Eye (tissue), 1 donor: Measurements from ENCODE around the gene UBL7.

Source experiments
- DNase-seq: peaks from one replicate; pipeline ENCODE4 v3.0.0-alpha.2; 2015

Gene UBL7

DNA sequence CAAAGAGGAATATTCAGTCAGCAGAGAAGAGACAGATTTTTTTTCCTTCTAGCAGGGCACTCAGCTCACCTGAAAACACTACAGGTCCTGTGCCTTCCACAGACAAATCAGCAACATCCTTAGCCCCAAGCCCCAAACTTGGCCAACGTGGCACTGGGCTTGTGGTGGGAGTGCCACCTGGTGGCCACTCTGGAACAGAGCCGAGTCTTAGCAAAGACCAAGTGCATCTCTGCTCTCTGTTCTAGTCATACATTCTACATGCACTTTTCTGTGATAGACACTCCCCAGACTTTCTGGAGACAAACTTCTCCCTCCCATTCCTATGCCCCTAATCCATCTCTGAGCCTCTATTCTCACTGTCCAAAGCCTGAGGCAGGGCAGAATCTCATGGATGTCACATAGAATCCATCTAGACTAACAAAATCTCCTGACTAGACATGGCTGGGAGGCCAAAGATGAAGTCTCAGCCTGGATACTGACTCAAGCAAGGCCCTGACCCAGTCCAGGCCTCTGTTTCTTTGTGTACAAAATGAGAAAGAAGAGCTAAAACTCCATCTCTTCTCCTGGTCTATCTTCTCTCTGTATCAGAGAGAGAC is 22.1 kb downstream of the UBL7 start:
- peak; percentile 88 for DNase-seq

DNA sequence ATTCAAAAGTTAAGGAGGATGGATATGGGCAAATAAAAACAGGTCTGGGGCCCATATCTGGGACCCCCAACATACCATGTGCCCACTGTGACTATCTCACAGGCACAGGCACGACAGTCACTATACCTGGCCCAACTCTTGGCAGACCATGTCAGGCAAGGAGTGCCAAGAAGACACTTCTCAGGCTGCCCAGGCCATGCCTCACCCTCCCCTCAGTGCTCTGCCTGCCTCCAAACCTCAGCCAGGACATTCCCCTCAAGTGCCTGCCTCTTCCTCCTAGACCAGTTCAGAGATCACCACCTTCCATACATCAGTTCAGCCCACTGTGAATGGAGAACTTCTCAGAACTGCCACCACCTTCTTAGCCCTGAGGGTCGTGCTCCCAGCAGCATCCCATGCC is 22.8 kb downstream of the UBL7 start:
- DNase-seq = no peak

DNA sequence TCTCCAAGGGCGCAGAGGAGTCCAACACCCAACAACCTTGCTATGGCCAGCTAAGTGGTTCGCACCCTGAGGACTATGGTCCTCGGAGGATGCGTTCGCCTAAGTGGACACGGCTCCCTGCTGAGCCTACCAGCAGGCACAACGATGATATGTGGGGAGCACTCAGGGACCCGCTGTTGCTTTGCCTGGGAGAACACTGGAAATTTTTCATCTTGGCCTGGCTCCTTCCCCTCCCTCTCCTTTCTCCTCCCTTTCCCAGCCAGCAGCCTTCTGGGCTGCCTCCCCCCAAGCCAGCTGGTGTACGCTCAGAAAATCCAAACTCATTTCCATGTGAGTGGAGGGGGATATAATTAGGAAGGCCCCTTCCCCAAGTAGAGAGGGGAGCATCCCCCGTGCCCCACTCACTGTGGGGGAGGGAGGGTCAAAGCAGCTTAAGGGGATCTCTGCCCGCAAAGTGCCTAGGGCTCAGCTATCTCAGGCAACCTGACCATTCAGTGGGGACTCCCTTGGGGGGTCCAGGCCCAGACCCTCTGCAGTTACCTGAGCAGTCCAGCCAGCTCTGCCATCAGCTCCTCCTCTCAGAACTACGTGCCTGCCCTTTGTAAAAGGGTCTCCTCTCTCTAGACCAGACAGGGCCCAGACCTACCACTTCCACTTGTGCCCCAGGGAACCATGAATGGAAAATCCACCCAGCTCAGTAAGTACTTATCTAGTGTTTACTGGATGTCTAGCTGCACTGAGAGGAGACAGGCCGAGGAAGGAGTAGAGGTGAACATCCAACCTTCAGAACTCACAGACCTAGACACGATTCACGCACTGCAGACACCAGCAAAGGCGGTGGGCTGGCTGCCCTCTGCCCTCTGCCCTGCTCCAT is 26.5 kb downstream of the UBL7 start:
- DNase-seq = no peak

DNA sequence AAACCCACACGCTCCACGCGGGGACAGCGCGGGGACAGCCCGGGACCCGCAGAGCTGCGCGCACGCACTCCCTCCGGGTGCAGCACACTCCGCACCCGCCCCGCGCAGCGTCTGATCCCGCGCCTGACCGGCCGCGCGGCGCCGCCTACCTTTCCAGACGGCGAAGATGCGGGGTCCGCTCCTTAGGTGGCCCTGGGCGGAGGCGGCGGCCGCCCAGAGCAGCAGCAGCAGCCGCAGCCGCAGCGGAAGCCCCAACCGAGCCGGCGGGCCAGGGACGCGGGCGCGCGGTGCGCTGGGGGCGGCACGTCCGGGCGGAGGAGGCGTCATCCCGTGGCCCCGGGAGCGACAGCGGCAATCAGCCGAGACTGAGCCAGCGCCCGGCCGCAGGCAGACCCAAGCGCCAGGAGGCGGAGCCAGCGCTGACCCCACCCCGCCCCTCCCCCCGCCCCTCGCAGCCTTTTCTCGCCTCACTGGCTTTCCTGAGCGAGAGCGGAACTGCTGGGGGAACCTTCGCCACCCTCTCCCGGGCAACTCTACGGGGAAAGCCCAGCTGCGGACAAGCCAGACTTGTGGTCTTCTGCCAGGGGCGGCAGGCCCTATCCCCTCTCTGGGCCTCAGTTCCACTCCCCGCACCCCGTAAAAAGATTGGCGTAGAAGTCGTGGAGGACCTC is 27.2 kb downstream of the UBL7 start, which contains the start of gene SEMA7A:
TSS of gene SEMA7A (minus strand) at position 367 of the 671 bp plus-strand sequence. CDS start at position 327, 40 bp downstream.
- DNase-seq = peak; percentile 93

DNA sequence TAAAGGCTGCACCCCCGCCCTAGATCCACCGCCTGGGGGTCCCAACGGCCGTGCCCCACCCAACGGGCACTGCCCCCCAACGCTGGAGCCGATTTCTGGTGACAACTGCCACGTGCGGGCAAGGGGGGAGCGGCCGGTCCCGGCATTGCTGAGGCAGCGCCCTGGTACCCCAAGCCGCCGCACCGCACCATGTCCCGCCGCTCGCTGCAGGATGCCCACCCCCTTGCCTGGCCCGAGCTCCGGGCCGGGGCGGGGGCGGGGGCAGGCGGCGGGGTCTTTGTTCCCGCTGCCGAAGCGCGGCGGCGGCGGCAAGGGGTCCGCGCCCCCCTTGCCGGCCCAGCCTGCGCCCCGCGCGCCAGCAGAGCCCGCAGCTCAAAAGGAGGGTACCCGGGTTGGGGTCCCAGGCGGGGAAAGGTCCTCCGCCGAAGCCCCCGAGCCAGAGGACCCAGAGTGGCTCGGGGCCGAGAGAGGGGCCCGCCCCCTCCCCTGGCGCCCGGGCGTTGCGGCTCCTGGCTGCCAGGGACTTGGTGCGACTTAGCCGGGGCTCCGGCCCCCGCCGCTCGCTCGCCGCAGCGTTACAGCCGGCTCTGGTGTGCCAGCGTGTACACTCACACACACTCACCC is 27.9 kb downstream of the UBL7 start:
- DNase-seq = peak; percentile 26

DNA sequence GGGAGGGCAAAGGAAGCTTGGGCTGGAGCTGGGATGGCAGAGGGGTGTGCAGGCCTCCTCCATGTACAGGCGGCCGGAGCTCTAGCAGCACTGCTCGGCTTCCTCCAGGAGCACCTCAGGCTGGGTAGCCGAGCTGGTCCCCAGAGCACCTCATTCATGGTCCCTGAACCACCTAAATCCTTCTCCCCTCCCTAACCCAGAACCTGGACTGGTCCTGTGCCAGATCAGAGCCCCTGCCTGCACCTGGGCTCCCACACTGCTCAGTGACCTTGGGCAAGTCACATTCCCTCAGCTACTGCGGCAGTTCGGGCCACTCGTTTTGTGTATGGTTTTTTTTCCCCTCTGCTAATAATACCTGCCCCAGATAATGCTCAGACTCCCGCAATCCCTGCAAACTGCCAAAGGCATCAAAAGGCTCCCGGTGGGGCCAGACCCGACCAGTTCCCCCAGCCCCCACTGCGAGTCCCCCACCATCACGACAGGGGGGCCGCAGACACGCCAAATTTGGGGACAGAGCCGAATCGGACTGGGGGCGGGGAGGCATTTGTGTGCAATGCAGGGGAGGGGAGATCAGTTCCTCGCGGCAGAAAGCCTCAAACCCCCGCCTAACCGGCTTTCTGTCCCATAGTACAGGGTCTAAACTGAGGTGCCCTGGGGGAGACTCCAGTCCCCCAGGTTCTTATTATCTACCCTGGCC is 28.5 kb downstream of the UBL7 start:
- no peak for DNase-seq

DNA sequence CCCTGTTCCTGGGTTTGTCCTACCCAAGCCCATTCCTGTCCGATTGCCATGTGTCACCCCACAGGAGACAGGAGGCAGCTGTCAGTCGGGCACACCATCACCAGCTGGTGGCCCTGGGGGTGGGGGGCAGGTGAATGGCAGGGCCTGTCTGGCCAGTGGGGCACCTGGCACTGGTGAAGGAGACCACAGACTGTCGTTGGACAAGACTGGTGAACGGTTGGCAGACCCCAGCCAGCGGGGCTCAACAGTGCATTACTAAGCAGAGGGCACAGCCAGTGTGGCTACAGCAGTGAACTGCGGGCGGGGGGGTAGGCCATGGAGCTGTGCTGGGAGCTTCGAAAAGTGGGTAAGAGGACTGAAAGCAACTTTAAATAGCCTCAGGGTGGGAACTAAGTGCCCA is 29.3 kb downstream of the UBL7 start:
- DNase-seq = no peak

DNA sequence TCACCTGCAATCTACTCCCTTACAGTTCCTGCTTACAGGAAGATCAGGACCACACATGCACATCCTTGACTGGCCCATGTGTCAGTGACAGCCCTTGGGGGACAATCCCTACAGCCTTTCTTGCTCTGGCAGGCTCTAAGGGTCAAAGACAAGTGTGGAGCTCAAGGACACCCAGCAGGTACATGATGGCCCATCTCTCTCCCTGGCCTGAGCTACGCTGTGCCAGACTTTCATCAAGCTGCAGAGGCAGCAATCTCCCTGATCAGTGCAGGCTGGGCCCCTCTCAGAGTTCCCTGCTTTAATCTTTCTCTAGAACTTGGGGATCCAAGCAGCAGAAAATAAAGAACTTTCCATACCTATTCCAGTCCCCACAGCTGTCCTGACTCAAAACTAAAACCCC is 29.8 kb downstream of the UBL7 start:
- no peak for DNase-seq

DNA sequence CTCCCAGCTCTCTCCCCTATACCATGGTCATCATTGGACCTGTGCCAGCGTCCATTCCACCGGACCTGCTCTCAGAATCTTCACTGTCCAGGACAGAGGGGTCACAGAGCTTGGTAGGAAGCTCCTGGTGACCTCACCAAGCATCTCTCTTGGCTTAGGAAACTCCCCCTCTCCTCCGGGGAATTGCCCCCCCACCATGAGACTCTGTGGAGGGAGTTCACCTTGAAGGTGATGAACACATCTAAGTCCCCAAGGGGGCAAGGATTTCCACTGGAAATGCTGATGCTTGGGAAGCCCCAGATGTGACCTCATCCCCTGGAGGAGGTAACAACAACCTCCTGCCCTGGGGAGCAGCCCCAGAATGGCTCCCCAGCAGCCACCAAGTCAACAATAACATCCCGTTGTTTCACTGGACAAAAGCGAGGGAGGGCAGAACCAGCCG is 30.4 kb downstream of the UBL7 start:
- DNase-seq = no peak

DNA sequence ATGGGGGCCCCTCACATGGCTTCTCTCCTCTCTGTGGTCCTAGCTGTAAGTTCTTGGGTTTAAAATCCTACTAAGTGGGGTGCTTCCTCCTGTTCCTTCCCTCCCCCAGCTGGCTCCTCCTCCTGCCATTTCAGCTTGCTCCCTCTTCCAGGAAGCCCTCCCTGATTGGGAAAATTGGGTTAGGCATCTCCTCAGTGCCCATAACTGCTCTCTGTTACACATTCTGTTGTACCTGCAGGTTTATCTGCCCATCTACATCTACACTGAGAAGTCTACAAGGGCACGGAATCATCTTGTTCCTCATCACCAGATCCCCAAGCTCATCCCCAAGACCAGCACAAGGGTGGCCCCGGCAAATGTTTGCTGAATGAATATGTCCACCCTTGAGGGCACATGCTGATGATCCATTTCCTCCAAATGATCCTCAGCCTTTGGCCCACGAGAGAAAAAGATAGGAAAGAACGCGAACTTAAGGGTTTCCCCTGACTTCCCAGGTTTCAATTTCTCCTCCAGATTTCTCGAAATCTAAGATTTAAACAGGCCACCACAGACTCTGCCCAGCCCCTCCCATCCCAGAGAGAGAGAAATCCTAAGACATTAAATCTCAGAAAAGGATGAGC is 31.1 kb downstream of the UBL7 start:
- no peak for DNase-seq

DNA sequence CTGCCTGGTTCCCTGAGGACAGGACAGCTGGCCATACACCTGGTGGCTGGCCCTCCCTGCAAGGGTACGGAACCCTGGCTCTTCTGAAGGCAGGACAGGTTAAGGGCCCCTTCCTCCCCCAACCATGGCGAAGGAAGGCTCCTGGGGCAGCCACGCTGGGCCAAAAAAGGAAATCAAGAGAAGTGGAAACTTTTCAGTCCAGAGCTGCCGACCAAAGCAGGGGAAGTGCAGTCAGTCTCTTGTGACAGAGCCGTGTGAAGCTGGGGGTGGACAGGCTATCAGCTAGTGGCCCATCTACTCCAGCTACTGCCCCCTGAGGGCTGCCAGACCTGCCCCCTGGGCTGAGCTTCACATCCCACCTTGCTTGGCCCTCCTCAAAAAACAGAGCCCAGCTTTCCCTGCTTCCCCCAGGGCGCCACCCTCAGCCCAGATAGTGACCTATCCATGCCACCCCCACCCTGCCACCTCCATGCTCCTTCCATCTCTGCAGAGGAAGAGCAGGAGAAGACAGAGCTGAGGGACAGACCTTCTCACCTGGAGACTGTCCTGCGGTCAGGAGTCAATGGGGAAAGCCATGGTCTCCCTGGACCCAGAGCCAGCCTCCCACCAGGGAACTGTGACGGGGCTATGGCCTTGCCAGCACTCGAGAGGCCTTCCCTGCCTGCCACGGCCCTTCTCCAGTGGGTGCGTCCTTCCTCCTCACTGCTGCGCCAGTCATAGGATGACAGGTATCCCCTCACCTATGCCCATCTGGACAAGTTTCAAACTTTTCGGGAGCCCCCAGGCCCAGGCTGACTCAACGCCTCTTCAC is 31.8 kb downstream of the UBL7 start:
- no peak for DNase-seq

DNA sequence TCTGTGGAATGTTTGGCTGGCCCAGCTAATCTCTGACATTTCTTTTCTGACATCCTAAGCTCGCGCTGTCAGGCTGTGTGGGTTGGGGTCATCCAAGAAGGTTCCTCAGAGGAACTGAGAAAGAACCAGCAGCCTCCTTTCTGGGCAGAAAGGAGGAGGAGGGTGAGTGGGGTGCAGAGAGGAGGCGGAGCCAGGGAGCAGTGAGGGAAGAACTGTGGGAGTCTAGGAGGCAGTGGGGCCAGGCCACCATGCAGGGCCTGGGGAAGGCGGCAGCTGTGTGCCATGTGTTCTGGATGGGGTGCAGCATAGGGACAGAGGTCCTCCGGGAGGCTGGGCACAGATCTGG is 32.5 kb downstream of the UBL7 start:
- DNase-seq = no peak

DNA sequence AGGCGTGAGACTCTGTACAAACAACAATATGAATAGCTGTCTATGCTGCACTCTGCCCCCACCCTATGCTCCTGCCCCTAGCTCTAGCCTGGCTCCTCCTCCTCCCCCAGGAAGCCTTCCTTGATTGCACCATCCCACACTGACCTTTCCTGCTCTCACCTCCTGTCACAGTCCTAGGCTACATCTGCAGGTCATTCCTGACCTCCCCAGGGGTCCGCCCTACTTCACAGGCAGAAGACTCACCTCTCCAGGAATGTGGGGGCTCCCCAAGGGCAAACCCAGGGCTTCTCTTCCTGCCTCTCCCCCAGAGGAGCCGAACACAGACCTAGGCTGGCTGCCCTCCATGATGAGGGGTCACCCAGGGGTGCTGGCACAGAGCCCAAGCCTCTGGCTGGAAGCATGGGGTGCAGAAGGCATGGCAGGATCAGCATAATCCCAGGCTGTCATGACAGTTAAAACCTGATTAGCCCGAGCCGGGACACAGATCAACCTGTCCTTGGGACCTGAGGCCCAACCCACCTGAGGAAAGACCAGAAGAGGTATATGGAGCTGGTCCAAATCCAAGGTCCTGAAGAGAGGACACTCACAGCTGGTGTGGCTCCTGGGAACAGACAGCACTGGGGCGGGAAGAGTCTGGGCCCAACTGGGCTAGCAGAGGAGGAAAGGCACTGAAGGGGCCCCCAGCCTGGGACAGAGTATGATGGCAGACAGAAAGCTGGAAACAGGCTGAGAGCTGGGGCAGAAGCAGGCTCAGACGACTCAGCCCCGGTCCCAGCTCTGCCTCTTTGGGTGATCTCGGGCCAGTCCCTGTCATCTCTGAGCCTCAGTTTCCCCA is 33.1 kb downstream of the UBL7 start:
- DNase-seq = no peak

DNA sequence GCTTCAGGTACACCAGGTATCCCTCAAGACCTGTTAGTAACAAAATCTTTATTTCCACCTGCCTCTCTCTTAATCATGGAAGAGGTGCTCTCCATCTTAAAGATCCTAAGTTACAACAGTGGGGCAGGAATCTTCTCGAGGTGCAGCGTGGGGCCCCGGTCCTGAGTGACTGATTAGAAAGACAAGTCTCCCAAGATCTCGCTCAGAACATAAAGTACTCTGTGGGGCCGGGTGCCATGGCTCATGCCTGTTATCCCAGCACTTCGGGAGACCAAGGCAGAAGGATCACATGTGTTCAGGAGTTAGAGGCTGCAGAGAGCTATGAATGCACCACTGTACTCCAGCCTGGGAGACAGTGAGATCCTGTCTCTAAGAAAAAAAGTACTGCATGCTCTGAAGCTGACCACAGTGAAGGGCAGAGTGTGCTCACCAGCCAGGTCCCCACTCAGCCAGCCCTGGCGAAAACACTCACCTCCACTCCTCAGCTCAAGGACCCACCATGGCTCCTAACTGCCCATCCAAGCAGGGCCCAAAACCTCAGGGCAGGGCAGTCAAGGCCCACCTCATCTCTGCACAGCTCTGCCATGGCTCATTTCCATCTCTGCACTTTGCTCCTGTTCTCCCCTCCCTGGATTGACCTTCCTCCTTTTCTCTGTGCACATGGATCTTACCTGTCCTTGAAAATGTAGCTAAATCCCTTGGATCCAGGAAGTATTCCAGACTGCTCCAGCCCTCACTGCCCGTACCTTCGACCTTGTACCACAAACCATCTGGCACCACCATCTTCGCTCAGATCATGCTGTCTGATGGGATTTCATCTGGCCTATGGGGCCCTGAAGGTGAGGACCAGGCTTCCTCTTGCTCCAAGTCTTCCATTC is 34.3 kb downstream of the UBL7 start:
- no peak for DNase-seq

DNA sequence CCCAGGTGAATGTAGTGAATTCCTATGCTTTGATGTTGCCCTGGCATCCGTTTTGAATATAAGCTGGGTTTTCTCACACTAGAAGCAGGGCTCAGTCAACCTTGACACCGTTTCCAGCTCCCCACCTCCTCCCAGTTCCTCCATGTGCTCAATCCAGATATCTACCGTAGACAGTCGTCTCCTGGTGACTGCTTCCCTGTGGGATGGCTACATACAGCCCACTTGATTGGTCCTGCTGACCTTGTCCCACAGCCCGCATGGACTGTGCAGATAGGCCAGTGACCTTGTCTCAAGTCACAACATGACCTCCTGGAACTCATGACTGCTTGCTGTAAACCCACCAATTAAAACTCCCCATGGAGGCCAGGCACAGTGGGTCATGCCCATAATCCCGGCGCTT is 35.3 kb downstream of the UBL7 start:
- no peak for DNase-seq

DNA sequence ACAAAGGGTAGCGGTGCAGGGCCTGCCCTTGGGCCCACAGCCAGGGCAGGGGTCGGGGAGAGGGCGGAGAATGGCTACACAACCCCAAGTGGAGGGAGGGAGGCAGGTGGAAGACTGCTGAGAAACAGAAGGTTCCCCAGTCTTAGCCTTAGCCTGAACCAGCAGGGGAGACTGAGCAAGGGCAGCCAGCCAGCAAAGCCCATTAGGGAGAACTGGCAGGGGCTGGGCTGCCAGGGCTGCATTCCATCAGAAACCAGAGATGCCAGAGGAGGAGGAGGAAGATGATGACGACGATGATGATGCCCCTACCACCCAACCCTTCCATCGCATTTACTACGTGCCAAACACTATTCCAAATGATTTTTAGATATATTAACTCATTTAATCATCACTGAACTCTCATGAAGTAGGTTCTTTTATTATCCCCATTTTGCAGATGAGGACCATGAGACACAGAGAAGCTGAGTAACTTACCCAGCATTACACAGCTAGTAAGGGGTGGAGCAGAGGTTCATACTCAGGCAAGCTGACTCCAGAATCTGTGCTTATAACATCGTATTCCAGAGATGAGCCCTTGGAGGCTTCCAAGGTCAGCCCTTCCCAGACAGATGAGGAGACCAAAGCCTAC is 35.9 kb downstream of the UBL7 start:
- no peak for DNase-seq

DNA sequence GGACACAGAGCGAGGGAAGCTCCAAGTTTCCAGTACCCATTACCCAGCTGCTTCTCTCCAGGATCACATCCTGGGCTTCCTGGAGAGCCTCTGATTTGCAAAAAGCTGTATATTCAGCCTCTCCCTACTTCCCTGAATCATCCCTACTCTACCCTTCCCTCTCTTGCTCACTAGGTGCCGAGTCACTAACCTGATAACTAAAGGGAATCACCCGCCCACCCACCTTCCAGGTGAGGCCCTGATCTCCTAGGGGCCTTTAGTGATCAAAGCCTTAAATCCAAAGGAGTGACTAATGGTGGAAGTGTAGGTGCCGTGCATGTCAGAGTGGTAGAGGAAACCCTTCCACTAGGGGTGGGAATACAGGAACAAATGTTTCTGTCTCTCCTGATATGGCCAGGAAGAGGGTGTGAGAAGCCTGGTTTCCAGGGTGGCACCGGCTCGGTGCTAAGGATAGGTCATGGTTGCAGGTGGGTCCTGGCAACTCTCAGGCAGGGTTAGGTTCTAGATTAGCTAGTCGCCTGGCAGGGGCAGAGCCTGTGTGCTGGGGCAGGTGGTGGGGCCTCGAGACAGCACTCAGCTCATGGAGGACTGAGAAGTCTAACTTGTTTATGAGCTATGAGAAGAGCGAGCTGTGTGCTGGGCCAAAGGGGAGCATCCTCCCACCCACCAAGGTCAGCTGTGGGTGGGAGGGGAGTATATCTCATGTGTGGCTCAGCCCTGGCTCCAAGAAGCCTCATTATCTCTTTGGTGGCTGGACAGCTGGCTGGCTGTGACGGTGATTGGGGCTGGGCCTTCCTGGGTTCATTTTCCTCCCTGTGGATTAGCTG is 37.3 kb downstream of the UBL7 start:
- DNase-seq = no peak
